Measurements from ENCODE around the gene CUTC. TPM values are rescaled to one million over a fixed set of nuclear protein-coding genes. Genes with fewer than 3 reads are reported as not detected.

CUTC gene
- total RNA-seq, 1 experiment from 2014 or later = 53.6 TPM

DNA sequence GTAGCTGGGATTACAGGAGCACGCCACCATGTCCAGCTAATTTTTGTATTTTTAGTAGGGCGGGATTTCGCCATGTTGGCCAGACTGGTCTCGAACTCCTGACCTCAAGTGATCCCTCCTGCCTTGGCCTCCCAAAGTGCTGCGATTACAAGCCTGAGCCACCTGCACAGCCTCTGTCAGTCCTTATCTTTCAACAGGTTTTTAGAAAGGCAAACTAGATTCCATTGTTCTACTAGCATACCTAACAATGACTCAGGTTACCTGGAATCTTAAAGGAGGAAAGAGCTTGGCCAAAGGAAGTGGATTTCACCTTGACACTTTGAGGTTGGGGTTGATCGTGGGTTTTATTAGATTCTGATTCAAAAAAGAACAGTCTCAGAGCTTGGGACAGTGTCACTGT is 53.6 kb downstream of the CUTC start:
- BruUV-seq (replicated peaks) = no TSS peak
- Histone ChIP-seq H3K9ac (ENCODE audit: low read length) (peak overlapping the region; percentile 76), H3K9me3 (ENCODE audit: control insufficient read depth in 1 of 2, insufficient read depth in 1 of 2, low read depth in 1 of 2, low read length in 2 of 2) (no peaks in the 10 kb centered on the region), H3K9me2 (ENCODE audit: insufficient read depth) (no peaks in the 10 kb centered on the region), H3K36me3 (ENCODE audit: control insufficient read depth in 1 of 2, insufficient read depth in 2 of 2, low read length in 2 of 2) (peaks cover 13 to 25% of the 10 kb centered on the region in 2 experiments; a peak in 3 of 4 replicates), H3K4me2 (ENCODE audit: low read length) (peak overlapping the region; percentile 82), H3K27ac (ENCODE audit: low read depth, low read length) (peak overlapping the region; percentile 100), H3K4me1 (ENCODE audit: control insufficient read depth in 1 of 2, insufficient read depth in 2 of 2, low read length in 2 of 2) (peaks cover 64 to 69% of the 10 kb centered on the region in 2 experiments), H3K79me2 (ENCODE audit: insufficient read depth, low read length) (peaks cover 5% of the 10 kb centered on the region; the same call in 1 of the 2 replicates), H2AFZ (ENCODE audit: low read depth, low read length, poor library complexity, severe bottlenecking) (no peak overlapping the region), H4K20me1 (ENCODE audit: insufficient read depth) (no peaks in the 10 kb centered on the region), H3K4me3 (replicated peaks in 1 of 2; ENCODE audit: low read depth in 1 of 2, low read length in 2 of 2) (peak overlapping the region in 1 of 2 experiments; percentile 43; a peak in 2 of 4 replicates), H3K27me3 (ENCODE audit: insufficient read depth, low read length) (no peaks in the 10 kb centered on the region)
- RAD21 ChIA-PET (ENCODE audit: low non-redundant PET in 1 of 2, low total read pairs in 2 of 2, uncharacterized antibody in 2 of 2, unreplicated experiment in 2 of 2) = interaction anchor here (0.6 to 1.0 kb wide), 2 partner anchors 53 to 54 kb away, joined by 3 to 5 read pairs; partner anchors contain the start of genes COX15 (in 2 of the 2) and CUTC (in 2 of the 2)
- ATAC-seq (peak; percentile 66), DNase-seq (ENCODE audit: low read depth, low spot score) (no peak)
- intact Hi-C loops (cut with micrococcal nuclease) = no loop called here
- TF ChIP-seq, protein P1, sequence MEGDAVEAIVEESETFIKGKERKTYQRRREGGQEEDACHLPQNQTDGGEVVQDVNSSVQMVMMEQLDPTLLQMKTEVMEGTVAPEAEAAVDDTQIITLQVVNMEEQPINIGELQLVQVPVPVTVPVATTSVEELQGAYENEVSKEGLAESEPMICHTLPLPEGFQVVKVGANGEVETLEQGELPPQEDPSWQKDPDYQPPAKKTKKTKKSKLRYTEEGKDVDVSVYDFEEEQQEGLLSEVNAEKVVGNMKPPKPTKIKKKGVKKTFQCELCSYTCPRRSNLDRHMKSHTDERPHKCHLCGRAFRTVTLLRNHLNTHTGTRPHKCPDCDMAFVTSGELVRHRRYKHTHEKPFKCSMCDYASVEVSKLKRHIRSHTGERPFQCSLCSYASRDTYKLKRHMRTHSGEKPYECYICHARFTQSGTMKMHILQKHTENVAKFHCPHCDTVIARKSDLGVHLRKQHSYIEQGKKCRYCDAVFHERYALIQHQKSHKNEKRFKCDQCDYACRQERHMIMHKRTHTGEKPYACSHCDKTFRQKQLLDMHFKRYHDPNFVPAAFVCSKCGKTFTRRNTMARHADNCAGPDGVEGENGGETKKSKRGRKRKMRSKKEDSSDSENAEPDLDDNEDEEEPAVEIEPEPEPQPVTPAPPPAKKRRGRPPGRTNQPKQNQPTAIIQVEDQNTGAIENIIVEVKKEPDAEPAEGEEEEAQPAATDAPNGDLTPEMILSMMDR (IDR thresholded peaks at IDR 0.05 in 2 of 3, conservative IDR thresholded peaks at IDR 0.05 in 1 of 3; ENCODE audit: borderline replicate concordance in 1 of 3, insufficient read depth in 1 of 3, low read depth in 2 of 3, low read length in 2 of 3) = no peak
- TF ChIP-seq CBX3 (IDR thresholded peaks at IDR 0.05; ENCODE audit: low read depth) (no peak), YY1 (IDR thresholded peaks at IDR 0.05; ENCODE audit: extremely low read depth, insufficient replicate concordance, low read depth, low read length) (peak; percentile 21), EGR1 (IDR thresholded peaks at IDR 0.05; ENCODE audit: low read depth) (no peak), POLR2AphosphoS5 (IDR thresholded peaks at IDR 0.05; ENCODE audit: low read depth, low read length) (no peak; the same call in 1 of the 2 replicates)
- CTCF ChIA-PET = interaction anchor here (0.7 to 1.2 kb wide), 4 partner anchors 21 to 224 kb away, joined by 3 to 4 read pairs (median 4); partner anchors contain the start of gene DNMBP
- POLR2A ChIA-PET = interaction anchor here (0.8 to 1.8 kb wide), 5 partner anchors 8 to 53 kb away, joined by 3 to 8 read pairs (median 4); partner anchors contain the start of genes COX15 and CUTC

DNA sequence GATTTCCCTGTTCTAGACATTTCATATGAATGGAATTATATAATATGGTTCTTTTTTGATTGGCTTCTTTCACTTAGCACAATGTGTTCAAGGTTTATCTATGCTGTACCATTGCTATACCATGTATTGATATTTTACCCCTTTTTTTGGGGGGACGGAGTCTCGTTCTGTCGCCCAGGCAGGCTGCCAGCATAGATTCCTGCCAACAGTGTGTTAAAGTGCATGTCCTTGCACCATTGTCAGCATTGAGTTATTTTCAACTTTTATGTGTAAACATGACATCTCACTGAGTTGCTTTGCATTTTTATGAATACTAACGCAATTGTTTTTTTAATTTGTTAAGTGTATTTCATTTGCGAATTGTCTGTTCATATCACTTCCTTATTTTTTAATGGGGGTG is 55.3 kb downstream of the CUTC start:
- H3K36me3 ChIP-seq (ENCODE audit: control insufficient read depth in 1 of 2, insufficient read depth in 2 of 2, low read length in 2 of 2) = peaks cover 13 to 40% of the 10 kb centered on the region in 2 experiments; a peak in 3 of 4 replicates
- peaks cover 48 to 52% of the 10 kb centered on the region in 2 experiments for H3K4me1 ChIP-seq (ENCODE audit: control insufficient read depth in 1 of 2, insufficient read depth in 2 of 2, low read length in 2 of 2)
- peaks cover 5% of the 10 kb centered on the region; the same call in 1 of the 2 replicates for H3K79me2 ChIP-seq (ENCODE audit: insufficient read depth, low read length)
- CTCF ChIA-PET = no interaction called here
- no peak overlapping the region for H3K9ac ChIP-seq (ENCODE audit: low read length)
- intact Hi-C loops (cut with micrococcal nuclease) = no loop called here
- no peak overlapping the region for H2AFZ ChIP-seq (ENCODE audit: low read depth, low read length, poor library complexity, severe bottlenecking)
- no peaks in the 10 kb centered on the region for H3K9me2 ChIP-seq (ENCODE audit: insufficient read depth)
- H3K4me2 ChIP-seq (ENCODE audit: low read length) = no peak overlapping the region
- no peak overlapping the region for H3K27ac ChIP-seq (ENCODE audit: low read depth, low read length)
- RAD21 ChIA-PET (ENCODE audit: low non-redundant PET in 1 of 2, low total read pairs in 2 of 2, uncharacterized antibody in 2 of 2, unreplicated experiment in 2 of 2) = no interaction called here
- H3K27me3 ChIP-seq (ENCODE audit: insufficient read depth, low read length) = no peaks in the 10 kb centered on the region
- no TSS peak for BruUV-seq (replicated peaks)
- H3K4me3 ChIP-seq (replicated peaks in 1 of 2; ENCODE audit: low read depth in 1 of 2, low read length in 2 of 2) = no peak overlapping the region
- H4K20me1 ChIP-seq (ENCODE audit: insufficient read depth) = no peaks in the 10 kb centered on the region
- no peak for DNase-seq (ENCODE audit: low read depth, low spot score)
- no peaks in the 10 kb centered on the region for H3K9me3 ChIP-seq (ENCODE audit: control insufficient read depth in 1 of 2, insufficient read depth in 1 of 2, low read depth in 1 of 2, low read length in 2 of 2)
- POLR2A ChIA-PET = no interaction called here
- no peak for ATAC-seq
- TF ChIP-seq TCF7L2 (IDR thresholded peaks at IDR 0.05; ENCODE audit: borderline replicate concordance, extremely low read depth, insufficient read depth, insufficient read length) (no peak), SP1 (IDR thresholded peaks at IDR 0.05; ENCODE audit: low read depth) (no peak), JUND (IDR thresholded peaks at IDR 0.05) (no peak), EZH2phosphoT487 (IDR thresholded peaks at IDR 0.05; ENCODE audit: borderline replicate concordance) (no peak), ELF1 (IDR thresholded peaks at IDR 0.05; ENCODE audit: borderline replicate concordance, low read depth) (no peak), CBX3 (IDR thresholded peaks at IDR 0.05; ENCODE audit: low read depth) (no peak), POLR2AphosphoS5 (IDR thresholded peaks at IDR 0.05; ENCODE audit: low read depth, low read length) (no peak), EZH2 (IDR thresholded peaks at IDR 0.05) (no peak), ZNF274 (IDR thresholded peaks at IDR 0.05; ENCODE audit: low read depth, low read length) (no peak), POLR2A (IDR thresholded peaks at IDR 0.05; ENCODE audit: borderline replicate concordance, extremely low read depth, insufficient read depth, insufficient read length) (no peak)
- TF ChIP-seq, protein P2, sequence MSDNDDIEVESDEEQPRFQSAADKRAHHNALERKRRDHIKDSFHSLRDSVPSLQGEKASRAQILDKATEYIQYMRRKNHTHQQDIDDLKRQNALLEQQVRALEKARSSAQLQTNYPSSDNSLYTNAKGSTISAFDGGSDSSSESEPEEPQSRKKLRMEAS (IDR thresholded peaks at IDR 0.05) = no peak
- TF ChIP-seq, protein P1 (IDR thresholded peaks at IDR 0.05 in 2 of 3, conservative IDR thresholded peaks at IDR 0.05 in 1 of 3; ENCODE audit: borderline replicate concordance in 1 of 3, insufficient read depth in 1 of 3, low read depth in 2 of 3, low read length in 2 of 3) = no peak

All from HCT116 (cell line).